H1 (cell line): Measurements from ENCODE around the gene HEATR5A.

Experiments
- CHD1 ChIP-seq: IDR thresholded peaks from 2 replicates; pipeline ENCODE4 v1.6.1; 2012; ENCODE audit warnings: low read depth, low read length, improper control_type of control experiment
- CHD2 ChIP-seq: IDR thresholded peaks from 2 replicates; pipeline ENCODE4 v1.6.1; 2012; ENCODE audit warnings: low read length, improper control_type of control experiment
- EZH2 ChIP-seq: fragments of 200-600 bp; sonication (generic); IDR thresholded peaks from 2 replicates; pipeline ENCODE4 v1.7.1; 2012; ENCODE audit warnings: low read depth, mild to moderate bottlenecking, moderate library complexity, low read length, inconsistent platforms; ENCODE audit not compliant: severe bottlenecking
- GABPA ChIP-seq: IDR thresholded peaks from 2 replicates; pipeline ENCODE4 v1.6.1; 2011; ENCODE audit warnings: mild to moderate bottlenecking, low read length, moderate library complexity, borderline replicate concordance; ENCODE audit not compliant: insufficient read depth
- POLR2A ChIP-seq, 2 experiments: IDR thresholded peaks; 1 replicate in 1 of 2; 2 replicates in 1 of 2; pipeline ENCODE4 v1.6.1; 2011; ENCODE audit warnings: low read depth in 2 of 2, low read length in 2 of 2, mild to moderate bottlenecking in 2 of 2; ENCODE audit errors: control extremely low read depth in 1 of 2
- POLR2AphosphoS5 ChIP-seq: IDR thresholded peaks from 2 replicates; pipeline ENCODE4 v1.6.1; 2011; ENCODE audit warnings: low read depth, low read length
- SRF ChIP-seq: IDR thresholded peaks from 2 replicates; pipeline ENCODE4 v1.6.1; 2011; ENCODE audit warnings: mild to moderate bottlenecking, low read depth, low read length, moderate library complexity
- TBP ChIP-seq: IDR thresholded peaks from 2 replicates; pipeline ENCODE4 v1.6.1; 2011; ENCODE audit warnings: low read depth, low read length, improper control_type of control experiment
- ZNF274 ChIP-seq: IDR thresholded peaks from 2 replicates; pipeline ENCODE4 v1.7.0; 2012; ENCODE audit warnings: low read length, borderline replicate concordance; ENCODE audit errors: extremely low read depth
- TF ChIP-seq, protein P1 (sequence below), 3 experiments: IDR thresholded peaks; 1 replicate in 2 of 3; 2 replicates in 1 of 3; pipeline versions ENCODE4 v1.5.1 to v1.6.1; 2011; ENCODE audit warnings: low read length in 3 of 3, mild to moderate bottlenecking in 3 of 3, inconsistent platforms in 2 of 3, low read depth in 1 of 3, moderate library complexity in 1 of 3; ENCODE audit not compliant: insufficient read depth in 1 of 3; ENCODE audit errors: control extremely low read depth in 1 of 3

DNA sequence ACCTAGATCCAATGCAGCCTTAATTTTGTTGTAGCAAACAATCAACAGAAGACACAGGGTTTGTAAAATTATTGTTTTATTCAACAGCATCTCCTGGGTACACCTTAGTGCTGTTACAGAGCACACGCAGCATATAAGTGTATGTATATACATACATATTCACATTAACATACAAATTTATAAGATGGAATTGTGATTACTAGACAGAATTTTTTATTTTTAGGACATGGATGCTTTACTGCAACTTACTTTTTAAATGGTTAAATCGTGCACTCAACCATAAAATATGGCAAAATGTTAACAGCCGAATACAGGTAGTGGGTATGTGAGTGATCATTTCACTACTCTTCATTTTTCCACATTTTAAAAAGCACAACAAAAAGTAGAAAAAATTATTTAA, 16.6 kb downstream of the HEATR5A start:
- TF ChIP-seq ZNF274, result no peak
- no peak for TF ChIP-seq SRF
- TF ChIP-seq EZH2, result no peak
- TF ChIP-seq, protein P1, sequence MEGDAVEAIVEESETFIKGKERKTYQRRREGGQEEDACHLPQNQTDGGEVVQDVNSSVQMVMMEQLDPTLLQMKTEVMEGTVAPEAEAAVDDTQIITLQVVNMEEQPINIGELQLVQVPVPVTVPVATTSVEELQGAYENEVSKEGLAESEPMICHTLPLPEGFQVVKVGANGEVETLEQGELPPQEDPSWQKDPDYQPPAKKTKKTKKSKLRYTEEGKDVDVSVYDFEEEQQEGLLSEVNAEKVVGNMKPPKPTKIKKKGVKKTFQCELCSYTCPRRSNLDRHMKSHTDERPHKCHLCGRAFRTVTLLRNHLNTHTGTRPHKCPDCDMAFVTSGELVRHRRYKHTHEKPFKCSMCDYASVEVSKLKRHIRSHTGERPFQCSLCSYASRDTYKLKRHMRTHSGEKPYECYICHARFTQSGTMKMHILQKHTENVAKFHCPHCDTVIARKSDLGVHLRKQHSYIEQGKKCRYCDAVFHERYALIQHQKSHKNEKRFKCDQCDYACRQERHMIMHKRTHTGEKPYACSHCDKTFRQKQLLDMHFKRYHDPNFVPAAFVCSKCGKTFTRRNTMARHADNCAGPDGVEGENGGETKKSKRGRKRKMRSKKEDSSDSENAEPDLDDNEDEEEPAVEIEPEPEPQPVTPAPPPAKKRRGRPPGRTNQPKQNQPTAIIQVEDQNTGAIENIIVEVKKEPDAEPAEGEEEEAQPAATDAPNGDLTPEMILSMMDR (IDR thresholded peaks at IDR 0.05; ENCODE audit: control extremely low read depth in 1 of 3, insufficient read depth in 1 of 3, low read depth in 1 of 3, low read length in 3 of 3), result no peak
- TF ChIP-seq CHD1, result no peak
- TF ChIP-seq GABPA, result no peak
- no peak for TF ChIP-seq TBP
- no peak for TF ChIP-seq POLR2A (IDR thresholded peaks at IDR 0.05; ENCODE audit: control extremely low read depth in 1 of 2, low read depth in 2 of 2, low read length in 2 of 2)
- TF ChIP-seq CHD2, result no peak
- no peak for TF ChIP-seq POLR2AphosphoS5
